Activated CD4-positive, alpha-beta T cell treated with anti-CD3 and anti-CD28 coated beads, Interleukin-2, amount 10 ng/mL, durations not matched to agents 7 days and 5 days (primary cell): ENCODE results near the gene ELP2. TPM values are rescaled to one million over a fixed set of nuclear protein-coding genes. Genes with fewer than 3 reads are reported as not detected.
A peak's percentile ranks its signal among the peaks of the same experiment; 100 is the strongest.
"Not testable (repeated sequence)": the region's sequence is repeated elsewhere in the genome, so short reads cannot be mapped to it uniquely, and the experiment has no call there.

Source experiments
- CTCF ChIA-PET: fragments of 350-600 bp; sonication (Branson Sonifier 250); formaldehyde crosslinking; loops from one replicate; lab custom pipeline; 2021; ENCODE audit warnings: antibody characterized with exemption; lab: Charles Lee
- POLR2A ChIA-PET: fragments of 350-600 bp; sonication (Branson Sonifier 250); formaldehyde crosslinking; loops from one replicate; lab custom pipeline; 2021; ENCODE audit warnings: antibody characterized with exemption; lab: Charles Lee
- DNase-seq: peaks from one replicate; pipeline ENCODE4 v3.0.0-alpha.2; 2020
- H3K27ac Mint-ChIP-seq: one replicate; pipeline ENCODE4 v1.8.0; 2021; ENCODE audit warnings: mild to moderate bottlenecking, moderate library complexity, mixed read lengths
- H3K27me3 Mint-ChIP-seq: one replicate; pipeline ENCODE4 v1.8.0; 2021; ENCODE audit warnings: mixed read lengths
- H3K36me3 Mint-ChIP-seq: one replicate; pipeline ENCODE4 v1.8.0; 2021; ENCODE audit warnings: low read depth, mixed read lengths
- H3K4me1 Mint-ChIP-seq: one replicate; pipeline ENCODE4 v1.8.0; 2021; ENCODE audit warnings: mixed read lengths
- H3K4me3 Mint-ChIP-seq: one replicate; pipeline ENCODE4 v1.8.0; 2021; ENCODE audit warnings: mild to moderate bottlenecking, moderate library complexity, mixed read lengths
- H3K9me3 Mint-ChIP-seq: one replicate; pipeline ENCODE4 v1.8.0; 2021; ENCODE audit warnings: mixed read lengths
- total RNA-seq, 2 experiments: library from RNA; stranded (reverse); gene quantifications; one replicate each; pipeline ENCODE4 v1.2.3, GENCODE V29; 2021

ELP2 gene, protein sequence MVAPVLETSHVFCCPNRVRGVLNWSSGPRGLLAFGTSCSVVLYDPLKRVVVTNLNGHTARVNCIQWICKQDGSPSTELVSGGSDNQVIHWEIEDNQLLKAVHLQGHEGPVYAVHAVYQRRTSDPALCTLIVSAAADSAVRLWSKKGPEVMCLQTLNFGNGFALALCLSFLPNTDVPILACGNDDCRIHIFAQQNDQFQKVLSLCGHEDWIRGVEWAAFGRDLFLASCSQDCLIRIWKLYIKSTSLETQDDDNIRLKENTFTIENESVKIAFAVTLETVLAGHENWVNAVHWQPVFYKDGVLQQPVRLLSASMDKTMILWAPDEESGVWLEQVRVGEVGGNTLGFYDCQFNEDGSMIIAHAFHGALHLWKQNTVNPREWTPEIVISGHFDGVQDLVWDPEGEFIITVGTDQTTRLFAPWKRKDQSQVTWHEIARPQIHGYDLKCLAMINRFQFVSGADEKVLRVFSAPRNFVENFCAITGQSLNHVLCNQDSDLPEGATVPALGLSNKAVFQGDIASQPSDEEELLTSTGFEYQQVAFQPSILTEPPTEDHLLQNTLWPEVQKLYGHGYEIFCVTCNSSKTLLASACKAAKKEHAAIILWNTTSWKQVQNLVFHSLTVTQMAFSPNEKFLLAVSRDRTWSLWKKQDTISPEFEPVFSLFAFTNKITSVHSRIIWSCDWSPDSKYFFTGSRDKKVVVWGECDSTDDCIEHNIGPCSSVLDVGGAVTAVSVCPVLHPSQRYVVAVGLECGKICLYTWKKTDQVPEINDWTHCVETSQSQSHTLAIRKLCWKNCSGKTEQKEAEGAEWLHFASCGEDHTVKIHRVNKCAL
- 10 to 100 TPM; 63.3 to 72.8 TPM for total RNA-seq

DNA sequence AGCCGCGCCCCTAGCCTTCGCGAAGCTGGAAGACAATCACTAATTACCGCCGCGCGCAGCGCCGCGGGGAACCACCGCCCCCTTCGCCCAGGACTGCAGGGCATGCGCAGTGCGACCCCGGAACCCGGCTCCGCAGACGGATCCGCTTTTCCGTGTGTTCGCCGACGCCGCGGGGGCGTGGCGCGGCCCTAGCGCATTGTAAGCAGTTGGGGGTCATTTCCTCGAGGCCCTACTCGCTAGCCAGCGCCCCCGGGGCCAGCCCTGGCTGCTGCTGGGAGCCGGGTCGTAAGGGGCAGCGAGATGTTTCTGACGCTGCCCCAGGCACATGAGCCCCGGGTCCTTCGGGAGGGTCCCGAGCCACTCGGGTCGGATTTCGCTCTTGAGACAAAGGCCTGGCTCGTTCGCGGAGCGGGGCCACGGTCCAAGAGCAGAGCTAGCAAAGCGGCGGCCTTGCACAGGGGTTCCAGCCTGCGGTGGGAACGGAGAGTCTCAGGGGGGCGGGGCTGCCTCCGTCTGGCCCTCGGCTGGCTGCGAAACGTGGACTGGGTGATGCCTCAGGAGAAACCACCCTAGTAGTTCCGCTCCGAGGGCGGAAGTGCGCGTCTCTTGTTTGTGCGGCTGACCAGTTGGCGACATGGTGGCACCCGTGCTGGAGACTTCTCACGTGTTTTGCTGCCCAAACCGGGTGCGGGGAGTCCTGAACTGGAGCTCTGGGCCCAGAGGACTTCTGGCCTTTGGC is at the start of gene ELP2, which contains the start of gene SLC39A6:
ELP2 (plus strand) TSS at position 600 of the 739 bp plus-strand sequence; CDS start at position 635, 35 bp downstream.
SLC39A6 (minus strand) TSS at position 41 of the 739 bp plus-strand sequence. CDS start 2,333 bp downstream, outside the sequence.
- Mint-ChIP-seq H3K27me3 (no peaks in the 10 kb centered on the region), H3K4me3 (peak within 1 kb of the TSS; percentile 83), H3K4me1 (peaks cover 57% of the 10 kb centered on the region), H3K27ac (peak within 1 kb of the TSS; percentile 97), H3K36me3 (peaks cover 18% of the 10 kb centered on the region), H3K9me3 (no peaks in the 10 kb centered on the region)
- peak; percentile 95 for DNase-seq
- ChIA-PET CTCF (interaction anchor here (1.3 to 3.5 kb wide), 3 partner anchors 10 to 112 kb away, joined by 4 to 12 read pairs (median 4); no protein-coding TSS in a partner anchor), POLR2A (interaction anchor here (0.6 kb wide), 2 partner anchors 14 to 848 kb away, joined by 6 to 7 read pairs; no protein-coding TSS in a partner anchor)

DNA sequence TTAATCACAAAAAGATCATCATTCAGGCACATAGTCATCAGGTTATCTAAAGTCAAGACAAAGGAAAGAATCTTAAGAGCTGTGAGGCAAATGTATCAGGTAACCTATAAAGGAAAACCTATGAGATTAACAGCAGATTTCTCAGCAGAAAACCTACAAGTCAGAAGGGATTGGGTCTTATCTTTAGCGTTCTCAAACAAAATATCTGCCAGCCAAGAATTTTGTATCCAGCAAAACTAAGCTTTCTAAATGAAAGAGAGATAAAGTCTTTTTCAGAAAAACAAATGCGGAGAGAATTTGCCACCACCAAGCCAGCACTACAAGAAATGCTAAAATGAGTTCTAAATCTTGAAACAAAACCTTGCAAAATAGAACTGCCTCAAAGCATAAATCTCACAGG is 48.6 kb upstream of the ELP2 start:
- POLR2A ChIA-PET, CTCF ChIA-PET, H3K36me3 Mint-ChIP-seq, H3K9me3 Mint-ChIP-seq, DNase-seq, H3K4me3 Mint-ChIP-seq, H3K27ac Mint-ChIP-seq: not testable (repeated sequence)
- H3K27me3 Mint-ChIP-seq, result peaks cover 14% of the 10 kb centered on the region
- peaks cover 15% of the 10 kb centered on the region for H3K4me1 Mint-ChIP-seq

DNA sequence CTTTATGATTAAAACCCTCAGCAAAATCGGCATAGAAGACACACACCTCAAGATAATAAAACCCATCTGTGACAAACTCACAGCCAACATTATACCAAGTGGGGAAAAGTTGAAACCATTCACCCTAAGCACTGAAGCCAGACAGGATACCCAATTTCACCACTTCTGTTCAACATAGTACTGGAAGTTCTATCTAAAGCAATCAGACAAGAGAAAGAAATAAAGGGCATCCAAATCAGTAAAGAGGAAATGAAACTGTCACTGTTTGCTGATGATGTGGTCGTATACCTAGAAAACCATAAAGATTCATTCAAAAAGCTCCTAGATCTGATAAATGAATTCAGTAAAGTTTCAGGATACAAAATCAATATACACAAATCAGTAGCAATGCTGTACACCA is 46.0 kb upstream of the ELP2 start:
- peaks cover 8% of the 10 kb centered on the region for H3K9me3 Mint-ChIP-seq
- H3K27ac Mint-ChIP-seq, result no peak overlapping the region
- ChIA-PET POLR2A (no interaction called here), CTCF (no interaction called here)
- no peak for DNase-seq
- H3K36me3 Mint-ChIP-seq, result peaks cover 1% of the 10 kb centered on the region
- H3K4me1 Mint-ChIP-seq, result peaks cover 15% of the 10 kb centered on the region
- no peak overlapping the region for H3K4me3 Mint-ChIP-seq
- H3K27me3 Mint-ChIP-seq, result peaks cover 12% of the 10 kb centered on the region

DNA sequence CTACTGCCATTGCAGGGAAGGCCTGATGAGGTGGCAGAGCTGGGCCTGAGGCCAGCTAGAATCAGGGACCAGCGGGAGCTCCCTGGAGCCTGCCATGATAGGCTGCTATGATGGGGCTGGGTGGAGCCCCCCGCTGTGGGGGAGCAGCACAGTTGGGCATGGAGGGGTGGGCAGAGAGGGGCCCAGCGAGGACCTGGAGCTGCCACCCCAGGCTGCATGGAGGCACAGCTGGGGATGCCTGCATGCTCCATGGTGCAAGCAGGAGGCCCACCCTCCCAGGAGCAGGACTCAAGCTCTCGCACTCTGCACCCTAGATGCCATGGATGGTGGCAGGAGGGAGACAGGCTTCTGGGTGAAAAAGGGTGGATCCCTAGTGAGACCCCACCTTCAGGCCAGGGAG is 44.5 kb upstream of the ELP2 start:
- Mint-ChIP-seq H3K4me3 (no peak overlapping the region), H3K4me1 (peaks cover 15% of the 10 kb centered on the region), H3K27ac (no peak overlapping the region), H3K36me3 (peaks cover 1% of the 10 kb centered on the region), H3K9me3 (peaks cover 8% of the 10 kb centered on the region), H3K27me3 (peaks cover 12% of the 10 kb centered on the region)
- no peak for DNase-seq
- ChIA-PET CTCF (interaction anchor here (1.0 to 1.3 kb wide), 2 partner anchors 11 to 32 kb away, joined by 3 to 4 read pairs; no protein-coding TSS in a partner anchor), POLR2A (no interaction called here)

DNA sequence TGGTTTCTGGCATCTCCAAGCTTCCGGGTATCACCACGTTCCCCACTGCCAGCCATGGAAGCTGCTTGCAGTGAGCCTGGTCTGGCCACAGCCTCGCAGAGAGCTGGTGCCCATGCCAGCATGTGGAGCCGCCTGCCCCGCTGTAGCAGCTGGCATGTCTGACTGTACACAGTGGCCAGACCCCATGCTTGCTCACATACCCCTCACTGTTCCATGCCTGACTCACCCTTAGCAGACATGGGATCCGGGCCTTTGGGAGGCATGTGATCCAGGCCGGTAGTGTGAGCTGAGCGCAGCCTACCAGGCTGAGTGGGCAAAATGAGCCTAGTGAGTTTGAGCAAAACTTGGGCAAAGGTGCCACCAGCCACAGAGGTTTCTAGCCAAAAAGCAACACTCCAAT is 43.5 kb upstream of the ELP2 start:
- H3K9me3 Mint-ChIP-seq, result peaks cover 1% of the 10 kb centered on the region
- ChIA-PET POLR2A (interaction anchor here (0.6 kb wide), 1 partner anchor 19 kb away, joined by 4 read pairs; no protein-coding TSS in a partner anchor), CTCF (interaction anchor here (1.0 to 1.3 kb wide), 2 partner anchors 10 to 33 kb away, joined by 3 to 4 read pairs; no protein-coding TSS in a partner anchor)
- no peaks in the 10 kb centered on the region for H3K36me3 Mint-ChIP-seq
- H3K27me3 Mint-ChIP-seq, result peaks cover 7% of the 10 kb centered on the region
- H3K4me1 Mint-ChIP-seq, result peaks cover 15% of the 10 kb centered on the region
- no peak overlapping the region for H3K27ac Mint-ChIP-seq
- H3K4me3 Mint-ChIP-seq, result no peak overlapping the region
- no peak for DNase-seq

- no peaks in the 10 kb centered on the region for H3K36me3 Mint-ChIP-seq
- H3K27ac Mint-ChIP-seq, result no peak overlapping the region
- no peak for DNase-seq
- no peaks in the 10 kb centered on the region for H3K9me3 Mint-ChIP-seq
- CTCF ChIA-PET, result no interaction called here
- H3K27me3 Mint-ChIP-seq, result peaks cover 3% of the 10 kb centered on the region
- peaks cover 15% of the 10 kb centered on the region for H3K4me1 Mint-ChIP-seq
- no peak overlapping the region for H3K4me3 Mint-ChIP-seq
- POLR2A ChIA-PET, result no interaction called here
Observed at GRCh38 chr18:36088256-36088655, 41.4 kb upstream of the ELP2 start.

- DNase-seq, result no peak
- Mint-ChIP-seq H3K9me3 (no peaks in the 10 kb centered on the region), H3K36me3 (no peaks in the 10 kb centered on the region), H3K27ac (no peak overlapping the region), H3K4me3 (no peak overlapping the region), H3K4me1 (peaks cover 13% of the 10 kb centered on the region), H3K27me3 (peaks cover 5% of the 10 kb centered on the region)
- POLR2A ChIA-PET, result no interaction called here
- CTCF ChIA-PET, result interaction anchor here (0.7 kb wide), 1 partner anchor 202 kb away, joined by 3 read pairs; no protein-coding TSS in a partner anchor
Observed at GRCh38 chr18:36089001-36089400, 40.7 kb upstream of the ELP2 start.

GRCh38 chr18:36092116-36092515 is 37.6 kb upstream of the ELP2 start:
- CTCF ChIA-PET, H3K4me3 Mint-ChIP-seq, H3K36me3 Mint-ChIP-seq, H3K9me3 Mint-ChIP-seq, POLR2A ChIA-PET, H3K27ac Mint-ChIP-seq, DNase-seq: not testable (repeated sequence)
- peaks cover 11% of the 10 kb centered on the region for H3K4me1 Mint-ChIP-seq
- peaks cover 13% of the 10 kb centered on the region for H3K27me3 Mint-ChIP-seq

DNA sequence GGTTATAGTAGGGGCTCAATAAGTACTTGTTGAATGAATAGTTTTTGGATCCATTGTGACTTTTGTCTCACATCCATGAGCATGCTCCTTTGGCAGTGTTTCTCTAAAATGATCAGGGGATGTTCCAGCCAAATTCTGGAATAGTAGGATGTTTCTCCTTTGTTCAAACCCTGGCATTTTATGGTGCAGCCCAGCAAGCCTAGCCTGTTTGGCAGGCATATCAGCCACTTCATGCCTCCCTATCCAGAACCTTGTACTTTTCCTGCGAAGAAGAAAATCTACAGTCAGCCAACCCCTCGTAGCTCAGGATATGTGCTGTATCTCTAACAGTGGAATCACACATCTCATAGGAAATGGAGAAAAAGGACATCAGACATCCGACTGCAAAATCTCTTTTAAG is 35.3 kb upstream of the ELP2 start:
- H3K4me3 Mint-ChIP-seq, result no peak overlapping the region
- peaks cover 11% of the 10 kb centered on the region for H3K4me1 Mint-ChIP-seq
- peaks cover 13% of the 10 kb centered on the region for H3K27me3 Mint-ChIP-seq
- DNase-seq, result no peak
- H3K9me3 Mint-ChIP-seq, result no peaks in the 10 kb centered on the region
- no peak overlapping the region for H3K27ac Mint-ChIP-seq
- CTCF ChIA-PET, result no interaction called here
- POLR2A ChIA-PET, result no interaction called here
- no peaks in the 10 kb centered on the region for H3K36me3 Mint-ChIP-seq

DNA sequence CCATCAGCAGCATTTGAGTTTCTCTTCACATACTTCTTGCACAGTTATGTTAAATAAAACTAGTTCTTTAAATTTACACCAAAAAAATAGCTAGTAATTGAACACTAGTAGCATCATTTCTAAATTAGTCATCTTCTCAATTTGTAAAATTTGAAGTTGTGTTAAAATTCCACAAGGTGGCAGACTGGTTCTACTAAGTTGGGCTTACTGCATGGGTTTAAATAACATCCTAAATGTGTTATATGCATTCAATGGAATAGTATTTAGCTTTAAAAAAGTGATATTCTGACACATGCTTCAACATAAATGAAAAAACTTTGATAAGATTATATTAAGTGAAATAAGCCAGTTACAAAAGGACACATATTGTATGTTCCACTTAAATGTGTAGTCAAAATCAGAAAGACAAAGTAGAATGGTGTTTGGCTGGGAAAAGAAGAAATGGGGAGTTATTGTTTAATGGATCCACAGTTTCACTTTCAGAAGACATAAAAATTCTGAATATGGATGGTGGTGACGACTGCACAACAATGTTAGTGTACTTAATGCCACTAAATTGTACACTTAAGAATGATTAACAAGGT is 33.7 kb upstream of the ELP2 start:
- no peaks in the 10 kb centered on the region for H3K36me3 Mint-ChIP-seq
- peak; percentile 20 for DNase-seq
- peaks cover 11% of the 10 kb centered on the region for H3K4me1 Mint-ChIP-seq
- H3K9me3 Mint-ChIP-seq, result no peaks in the 10 kb centered on the region
- ChIA-PET POLR2A (no interaction called here), CTCF (interaction anchor here (0.8 to 1.2 kb wide), 7 partner anchors 9 to 187 kb away, joined by 3 to 5 read pairs (median 3); no protein-coding TSS in a partner anchor)
- peaks cover 12% of the 10 kb centered on the region for H3K27me3 Mint-ChIP-seq
- H3K4me3 Mint-ChIP-seq, result no peak overlapping the region
- peak overlapping the region; percentile 26 for H3K27ac Mint-ChIP-seq

DNA sequence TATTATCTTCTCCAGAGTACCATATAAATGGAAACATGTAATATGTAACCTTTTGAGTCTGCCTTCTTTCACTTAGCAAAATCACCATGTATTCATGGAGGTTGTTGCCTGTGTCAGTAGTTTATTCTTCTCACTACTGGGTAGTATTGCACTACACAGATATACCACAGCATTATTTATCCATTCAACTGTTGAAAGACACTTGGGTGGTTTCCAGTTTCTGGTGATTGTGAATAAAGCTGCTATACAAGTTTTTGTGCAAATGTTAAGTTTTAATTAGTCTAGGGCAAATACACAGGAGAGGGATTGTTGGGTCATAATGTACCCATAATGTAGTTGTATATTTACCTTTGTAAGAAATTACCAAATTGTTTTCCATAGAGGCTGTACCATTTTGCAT is 32.7 kb upstream of the ELP2 start:
- ChIA-PET CTCF (no interaction called here), POLR2A (no interaction called here)
- Mint-ChIP-seq H3K36me3 (no peaks in the 10 kb centered on the region), H3K27me3 (peaks cover 13% of the 10 kb centered on the region), H3K4me1 (peaks cover 11% of the 10 kb centered on the region), H3K27ac (no peak overlapping the region), H3K9me3 (peaks cover under 1% of the 10 kb centered on the region), H3K4me3 (no peak overlapping the region)
- no peak for DNase-seq

DNA sequence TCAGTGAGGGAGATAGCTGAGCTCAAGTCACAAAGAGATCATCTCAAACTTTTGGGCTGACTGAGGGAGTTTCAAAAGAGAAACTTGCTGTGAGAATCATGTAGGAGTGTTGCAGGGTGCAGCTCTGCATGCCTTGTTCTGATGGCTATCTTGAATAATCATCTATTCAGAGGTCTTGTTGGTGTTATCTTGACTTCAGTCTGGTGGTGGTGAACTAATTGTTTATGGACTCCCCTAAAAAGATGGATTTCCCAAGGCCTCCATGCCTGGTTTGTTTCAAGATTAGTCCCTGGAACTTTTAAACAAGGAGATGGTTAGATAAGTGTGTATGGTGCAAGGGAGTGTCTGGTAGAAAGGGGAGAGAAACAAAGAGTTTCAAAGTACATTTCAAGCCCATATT is 30.4 kb upstream of the ELP2 start:
- H3K36me3 Mint-ChIP-seq, result no peaks in the 10 kb centered on the region
- peaks cover 14% of the 10 kb centered on the region for H3K27me3 Mint-ChIP-seq
- H3K4me1 Mint-ChIP-seq, result peaks cover 2% of the 10 kb centered on the region
- no peak for DNase-seq
- peaks cover 5% of the 10 kb centered on the region for H3K9me3 Mint-ChIP-seq
- H3K27ac Mint-ChIP-seq, result no peak overlapping the region
- ChIA-PET CTCF (interaction anchor here (0.8 to 1.1 kb wide), 2 partner anchors 70 to 185 kb away, joined by 3 to 5 read pairs; no protein-coding TSS in a partner anchor), POLR2A (no interaction called here)
- H3K4me3 Mint-ChIP-seq, result no peak overlapping the region
